ENCODE results near the gene CD6. TPM values are rescaled to one million over a fixed set of nuclear protein-coding genes. Genes with fewer than 3 reads are reported as not detected.

Gene CD6
- total RNA-seq, 1 experiment from 2014 or later, result 1.4 TPM

GRCh38 chr11:60942219-60942618 lies 29.3 kb upstream of the CD6 start:
- Histone ChIP-seq H4K20me1 (ENCODE audit: insufficient read depth) (no peaks in the 10 kb centered on the region), H3K27ac (ENCODE audit: low read depth, low read length) (no peak overlapping the region), H3K79me2 (ENCODE audit: insufficient read depth, low read length) (no peaks in the 10 kb centered on the region), H3K36me3 (ENCODE audit: control insufficient read depth in 1 of 2, insufficient read depth in 2 of 2, low read length in 2 of 2) (no peaks in the 10 kb centered on the region), H3K4me3 (replicated peaks in 1 of 2; ENCODE audit: low read depth in 1 of 2, low read length in 2 of 2) (no peak overlapping the region), H3K4me2 (ENCODE audit: low read length) (no peak overlapping the region), H3K4me1 (ENCODE audit: control insufficient read depth in 1 of 2, insufficient read depth in 2 of 2, low read length in 2 of 2) (no peaks in the 10 kb centered on the region), H3K9me2 (ENCODE audit: insufficient read depth) (no peaks in the 10 kb centered on the region), H3K9ac (ENCODE audit: low read length) (no peak overlapping the region), H3K9me3 (ENCODE audit: control insufficient read depth in 1 of 2, insufficient read depth in 1 of 2, low read depth in 1 of 2, low read length in 2 of 2) (no peaks in the 10 kb centered on the region), H3K27me3 (ENCODE audit: insufficient read depth, low read length) (0 out of 2 replicates have a peak, but pooled peaks cover 11% of the 10 kb centered on the region), H2AFZ (ENCODE audit: low read depth, low read length, poor library complexity, severe bottlenecking) (no peak overlapping the region)
- BruUV-seq (replicated peaks), result no TSS peak
- ATAC-seq, result no peak
- intact Hi-C loops (cut with micrococcal nuclease), result no loop called here
- ChIA-PET POLR2A (no interaction called here), CTCF (no interaction called here), RAD21 (ENCODE audit: low non-redundant PET in 1 of 2, low total read pairs in 2 of 2, uncharacterized antibody in 2 of 2, unreplicated experiment in 2 of 2) (interaction anchor here in 1 of 2 experiments (0.6 kb wide), 1 partner anchor 513 kb away, joined by 3 read pairs; no protein-coding TSS in a partner anchor)
- TF ChIP-seq MAX (IDR thresholded peaks at IDR 0.05), result no peak
- TF ChIP-seq ZBTB33 (IDR thresholded peaks at IDR 0.05; ENCODE audit: extremely low read depth, insufficient replicate concordance, low read length), result no peak
- no peak for TF ChIP-seq POLR2AphosphoS5 (IDR thresholded peaks at IDR 0.05; ENCODE audit: low read depth, low read length)
- no peak for DNase-seq (ENCODE audit: low read depth, low spot score)

- H3K79me2 ChIP-seq (ENCODE audit: insufficient read depth, low read length), result no peaks in the 10 kb centered on the region
- H3K4me1 ChIP-seq (ENCODE audit: control insufficient read depth in 1 of 2, insufficient read depth in 2 of 2, low read length in 2 of 2), result no peaks in the 10 kb centered on the region
- H3K4me2 ChIP-seq (ENCODE audit: low read length), result no peak overlapping the region
- intact Hi-C loops (cut with micrococcal nuclease), result no loop called here
- H3K27me3 ChIP-seq (ENCODE audit: insufficient read depth, low read length), result 0 out of 2 replicates have a peak, but pooled peaks cover 11% of the 10 kb centered on the region
- TF ChIP-seq POLR2A (IDR thresholded peaks at IDR 0.05; ENCODE audit: borderline replicate concordance, extremely low read depth, insufficient read depth, insufficient read length) (no peak), CBX3 (IDR thresholded peaks at IDR 0.05; ENCODE audit: low read depth) (no peak), ATF3 (IDR thresholded peaks at IDR 0.05) (no peak), YY1 (IDR thresholded peaks at IDR 0.05; ENCODE audit: extremely low read depth, insufficient replicate concordance, low read depth, low read length) (no peak), ZBTB33 (IDR thresholded peaks at IDR 0.05; ENCODE audit: extremely low read depth, insufficient replicate concordance, low read length) (no peak), EZH2 (IDR thresholded peaks at IDR 0.05) (no peak), ZNF274 (IDR thresholded peaks at IDR 0.05; ENCODE audit: low read depth, low read length) (no peak), SP1 (IDR thresholded peaks at IDR 0.05; ENCODE audit: low read depth) (no peak), ELF1 (IDR thresholded peaks at IDR 0.05; ENCODE audit: borderline replicate concordance, low read depth) (no peak), JUND (IDR thresholded peaks at IDR 0.05) (no peak), TCF7L2 (IDR thresholded peaks at IDR 0.05; ENCODE audit: borderline replicate concordance, extremely low read depth, insufficient read depth, insufficient read length) (no peak), RAD21 (IDR thresholded peaks at IDR 0.05; ENCODE audit: low read depth) (no peak), EZH2phosphoT487 (IDR thresholded peaks at IDR 0.05; ENCODE audit: borderline replicate concordance) (no peak), CEBPB (IDR thresholded peaks at IDR 0.05; ENCODE audit: low read depth) (no peak)
- ATAC-seq, result no peak
- H3K27ac ChIP-seq (ENCODE audit: low read depth, low read length), result no peak overlapping the region
- H3K9me2 ChIP-seq (ENCODE audit: insufficient read depth), result no peaks in the 10 kb centered on the region
- no peaks in the 10 kb centered on the region for H4K20me1 ChIP-seq (ENCODE audit: insufficient read depth)
- RAD21 ChIA-PET (ENCODE audit: low non-redundant PET in 1 of 2, low total read pairs in 2 of 2, uncharacterized antibody in 2 of 2, unreplicated experiment in 2 of 2), result no interaction called here
- CTCF ChIA-PET, result no interaction called here
- BruUV-seq (replicated peaks), result no TSS peak
- no peak for DNase-seq (ENCODE audit: low read depth, low spot score)
- no peak overlapping the region for H2AFZ ChIP-seq (ENCODE audit: low read depth, low read length, poor library complexity, severe bottlenecking)
- H3K36me3 ChIP-seq (ENCODE audit: control insufficient read depth in 1 of 2, insufficient read depth in 2 of 2, low read length in 2 of 2), result no peaks in the 10 kb centered on the region
- no peak overlapping the region for H3K4me3 ChIP-seq (replicated peaks in 1 of 2; ENCODE audit: low read depth in 1 of 2, low read length in 2 of 2)
- H3K9ac ChIP-seq (ENCODE audit: low read length), result no peak overlapping the region
- POLR2A ChIA-PET, result no interaction called here
- H3K9me3 ChIP-seq (ENCODE audit: control insufficient read depth in 1 of 2, insufficient read depth in 1 of 2, low read depth in 1 of 2, low read length in 2 of 2), result no peaks in the 10 kb centered on the region
Observed at GRCh38 chr11:60942970-60943565, 28.4 kb upstream of the CD6 start.

All from HCT116 (cell line).